DMS 273 (cell line): ENCODE results near the gene ARHGAP8.
"Not testable (repeated sequence)": the region's sequence is repeated elsewhere in the genome, so short reads cannot be mapped to it uniquely, and the experiment has no call there.

ENCODE experiments used
- DNase-seq: peaks from one replicate; lab custom pipeline; 2025; ENCODE audit not compliant: unreplicated experiment; lab: John Stamatoyannopoulos, UW

Gene ARHGAP8

DNA sequence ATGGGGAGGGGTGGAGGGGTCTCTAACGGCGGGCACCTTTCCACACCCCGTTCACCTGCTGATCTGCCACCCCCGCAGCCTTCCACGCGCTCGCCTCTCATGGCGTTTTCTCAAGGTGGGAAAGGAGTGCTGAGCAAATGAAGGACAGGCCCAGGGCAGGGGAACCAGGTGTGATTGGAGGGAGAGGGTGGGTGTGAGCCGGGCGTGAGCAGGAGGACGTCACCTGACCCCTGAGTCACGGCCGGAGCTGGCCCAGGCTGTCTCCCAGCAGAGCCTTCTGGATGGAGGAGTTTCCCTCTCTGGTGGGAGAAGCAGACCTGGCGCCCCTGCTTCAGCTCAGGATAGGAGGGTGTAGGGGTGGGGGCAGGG, 14.0 kb upstream of the ARHGAP8 start:
- no peak for DNase-seq

DNA sequence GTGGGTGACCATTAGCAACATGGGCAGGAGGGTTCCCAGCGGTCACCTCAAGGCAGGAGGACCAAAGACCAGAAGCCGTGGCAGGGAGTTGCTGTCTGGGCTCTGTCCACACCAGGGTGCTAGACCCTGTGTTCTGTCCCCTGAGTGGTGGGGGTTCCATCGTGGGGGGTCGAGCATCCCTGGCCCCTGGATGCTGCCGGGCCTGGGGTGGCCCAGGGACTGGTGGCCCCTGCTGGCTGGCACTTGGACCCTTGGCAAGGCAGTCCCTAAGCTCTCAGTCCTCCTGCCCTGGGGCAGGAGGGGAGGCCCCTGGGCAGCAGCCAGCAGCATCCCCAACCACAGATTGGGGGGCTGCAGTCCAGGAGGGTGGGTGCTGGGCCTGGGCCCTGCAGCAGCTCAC, 13.4 kb upstream of the ARHGAP8 start:
- DNase-seq: no peak

- not testable (repeated sequence) for DNase-seq
Measured at GRCh38 chr22:44739666-44740065, 12.7 kb upstream of the ARHGAP8 start.

- no peak for DNase-seq
Measured at GRCh38 chr22:44740307-44740706, 12.1 kb upstream of the ARHGAP8 start.

DNA sequence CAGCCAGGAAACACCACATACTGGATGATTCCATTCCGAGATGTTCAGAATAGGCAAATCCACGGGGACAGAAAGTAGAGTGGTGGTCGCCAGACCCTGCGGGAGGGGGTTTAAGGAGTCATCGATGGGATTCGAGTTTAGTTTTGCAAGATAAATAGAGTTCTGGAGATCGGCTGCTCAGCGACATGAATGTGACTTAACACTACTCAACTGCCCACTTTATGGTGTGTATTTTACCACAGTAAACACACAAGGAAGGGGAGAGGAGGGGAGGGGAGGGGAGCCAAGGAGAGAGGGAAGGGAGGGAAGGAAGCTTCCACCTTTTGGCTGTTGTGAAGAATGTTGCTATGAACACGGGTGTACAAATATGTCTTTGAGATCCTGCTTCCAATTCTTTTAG, 10.4 kb upstream of the ARHGAP8 start:
- DNase-seq: no peak

DNA sequence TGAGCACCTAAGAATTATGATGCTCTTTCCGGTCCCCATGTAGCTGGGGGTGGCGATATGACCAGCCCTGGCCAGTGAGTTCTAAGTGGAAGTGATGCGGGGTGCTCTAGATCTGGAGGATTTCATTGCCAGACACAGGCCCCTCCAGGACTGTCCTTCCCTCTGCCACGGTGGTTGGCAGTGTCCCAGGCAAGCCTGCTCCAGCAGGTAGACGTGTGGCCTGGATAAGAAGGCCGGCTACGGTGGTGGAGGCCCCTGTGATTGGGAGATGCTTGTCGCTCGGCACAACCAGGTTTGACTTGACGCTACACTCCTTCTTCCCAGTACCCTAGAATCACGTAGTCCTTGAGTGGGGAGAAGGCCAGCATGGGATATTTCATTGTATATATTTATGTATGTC, 9.1 kb upstream of the ARHGAP8 start:
- no peak for DNase-seq

- no peak for DNase-seq
Measured at GRCh38 chr22:44743804-44744211, 8.6 kb upstream of the ARHGAP8 start.

GRCh38 chr22:44745853-44746789, 6.3 kb upstream of the ARHGAP8 start:
- no peak for DNase-seq

GRCh38 chr22:44747784-44748127, 4.6 kb upstream of the ARHGAP8 start:
- DNase-seq: not testable (repeated sequence)

GRCh38 chr22:44748524-44748923, 3.9 kb upstream of the ARHGAP8 start:
- no peak for DNase-seq

- no peak for DNase-seq
Measured at GRCh38 chr22:44750481-44750880, 1.9 kb upstream of the ARHGAP8 start.

GRCh38 chr22:44753189-44754042, 1.0 kb downstream of the ARHGAP8 start:
- DNase-seq: no peak

- DNase-seq: no peak
Measured at GRCh38 chr22:44754998-44755397, 2.6 kb downstream of the ARHGAP8 start.

DNA sequence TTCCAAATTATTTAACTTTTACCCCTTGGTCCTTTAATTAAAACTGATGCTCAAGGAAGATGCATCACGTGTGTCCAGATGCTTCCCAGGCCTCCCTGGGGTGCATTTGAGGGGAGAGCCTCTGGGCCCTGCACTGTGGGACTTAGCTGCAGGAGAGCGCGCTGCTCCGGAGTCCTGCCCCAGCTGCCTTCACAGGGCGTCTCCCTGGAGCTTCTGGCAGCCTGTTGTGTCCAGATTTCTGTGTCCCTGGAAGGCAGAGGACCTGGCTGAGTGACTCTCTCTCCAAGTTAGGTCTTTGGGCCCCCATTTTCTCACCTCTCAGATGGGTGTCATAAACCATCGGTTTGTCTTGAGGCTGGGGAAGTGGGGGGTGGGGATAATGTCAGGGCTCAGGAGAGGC, 3.0 kb downstream of the ARHGAP8 start:
- no peak for DNase-seq

GRCh38 chr22:44755956-44756361, 3.6 kb downstream of the ARHGAP8 start:
- DNase-seq: no peak

DNA sequence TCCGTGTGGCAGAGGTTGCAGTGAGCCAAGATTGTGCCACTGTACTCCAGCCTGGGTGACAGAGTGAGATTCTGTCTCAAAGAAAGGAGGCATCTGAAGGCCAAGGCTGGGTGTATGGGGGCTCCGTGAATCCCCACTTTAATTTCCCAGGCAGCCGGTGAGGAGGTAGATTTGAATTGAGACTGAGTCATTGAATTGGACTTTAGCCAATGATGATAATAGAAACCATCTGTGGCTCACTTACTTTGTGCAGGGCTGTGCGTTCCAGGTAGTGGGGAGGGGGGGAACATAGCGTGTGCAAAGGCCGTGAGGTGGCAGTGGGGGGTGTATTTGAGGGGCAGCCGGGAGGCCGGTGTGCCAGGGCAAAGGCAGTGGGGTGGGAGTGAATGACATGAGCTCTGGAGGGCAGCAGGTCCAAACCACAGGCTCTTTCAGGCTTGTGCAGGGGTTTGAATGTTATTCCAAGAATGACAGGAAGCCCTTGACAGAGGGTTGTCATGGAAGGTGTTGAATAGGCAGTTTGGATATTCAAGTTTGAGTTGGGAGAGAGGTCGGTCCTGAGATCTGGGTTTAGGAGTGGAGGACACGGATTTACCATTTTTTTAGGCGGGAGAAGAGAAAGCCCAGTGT, 6.1 kb downstream of the ARHGAP8 start:
- DNase-seq: peak; percentile 74

GRCh38 chr22:44759001-44759400, 6.6 kb downstream of the ARHGAP8 start:
- DNase-seq: no peak

DNA sequence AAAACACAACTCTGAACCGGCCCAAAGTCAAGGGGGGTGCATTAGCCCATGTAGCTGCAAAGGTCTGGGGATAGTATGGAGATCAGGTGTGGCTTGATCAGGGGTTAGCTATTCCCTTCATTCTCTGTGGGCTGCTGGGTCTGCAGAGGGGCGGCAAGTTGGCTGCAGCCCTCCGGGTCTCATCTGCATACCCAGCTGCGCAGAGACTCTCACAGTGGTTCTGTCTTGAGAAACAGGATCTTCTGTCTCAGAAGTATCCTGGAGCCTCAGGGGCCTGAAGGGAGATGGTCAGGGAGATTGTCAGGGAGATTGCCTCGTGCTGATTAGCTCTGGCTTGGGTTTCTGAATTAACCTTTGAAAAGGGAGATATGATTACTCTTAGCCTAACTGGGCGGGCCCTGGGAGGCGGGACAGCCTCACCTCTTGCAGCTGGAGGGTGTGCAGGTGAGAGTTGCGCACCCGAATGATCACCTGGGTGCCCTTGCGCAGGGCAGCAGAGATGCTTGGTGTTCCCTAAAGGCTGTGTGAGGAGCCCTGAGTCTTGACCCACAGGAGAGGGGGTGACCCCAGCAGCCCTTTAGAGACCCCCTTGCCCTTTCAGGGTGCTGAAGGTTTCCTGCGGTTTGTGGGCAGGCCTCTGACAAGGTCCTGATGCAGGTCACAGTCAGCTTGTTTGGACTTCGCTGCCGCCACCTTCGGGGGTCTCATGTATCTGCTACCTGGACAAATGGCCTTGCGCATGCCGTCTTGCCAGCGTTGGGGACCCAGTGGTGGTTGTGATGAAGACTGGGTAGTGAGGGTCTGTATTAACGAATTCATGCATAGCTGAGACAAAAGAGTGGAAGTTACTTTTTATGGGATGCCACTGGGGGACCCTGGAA, 7.3 kb downstream of the ARHGAP8 start:
- DNase-seq: no peak

DNA sequence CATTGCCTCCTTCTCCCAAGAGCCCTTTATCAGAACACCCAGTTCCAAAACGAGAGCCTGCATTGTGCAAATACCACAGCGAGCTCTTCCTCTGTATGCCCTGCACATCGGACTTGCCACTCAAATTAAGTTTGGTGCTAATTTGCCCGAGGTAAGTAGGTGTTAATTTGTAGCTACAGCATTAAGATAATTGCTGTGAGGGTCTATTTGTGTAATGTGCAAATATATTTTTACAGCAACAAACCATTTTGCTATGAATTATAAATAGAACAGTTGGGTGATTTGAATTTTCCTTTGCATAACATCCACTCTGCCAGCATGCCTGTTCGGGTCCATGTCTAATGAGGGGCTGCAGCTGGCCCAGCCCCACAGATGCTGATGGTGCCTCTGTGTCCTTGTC, 8.1 kb downstream of the ARHGAP8 start:
- no peak for DNase-seq

GRCh38 chr22:44761025-44761424, 8.7 kb downstream of the ARHGAP8 start:
- no peak for DNase-seq

- DNase-seq: no peak
Measured at GRCh38 chr22:44764373-44764772, 12.0 kb downstream of the ARHGAP8 start.
